Lower lobe of right lung (tissue), 2 donors: ENCODE measurements around the gene IBA57. TPM values are rescaled to one million over a fixed set of nuclear protein-coding genes. Genes with fewer than 3 reads are reported as not detected.

Experiments
- ATAC-seq, 2 donors: fragments of 200-7000 bp; cut with Tn5 transposase; one replicate each; pipeline ENCODE4 v1.9.1; 2020 to 2022; ENCODE audit warnings: mild to moderate bottlenecking in 2 of 2, moderate library complexity in 2 of 2
- DNase-seq: peaks from one replicate; pipeline ENCODE4 v3.0.0-alpha.2; 2020
- H3K27ac ChIP-seq: fragments of 200-600 bp; one replicate; pipeline ENCODE4 v1.8.0; 2022
- H3K27me3 ChIP-seq: fragments of 200-600 bp; one replicate; pipeline ENCODE4 v1.8.0; 2022; ENCODE audit warnings: low read depth
- H3K36me3 ChIP-seq: fragments of 200-600 bp; one replicate; pipeline ENCODE4 v1.8.0; 2022; ENCODE audit warnings: mild to moderate bottlenecking
- H3K4me1 ChIP-seq: fragments of 200-600 bp; one replicate; pipeline ENCODE4 v1.8.0; 2022
- H3K4me3 ChIP-seq: fragments of 200-600 bp; one replicate; pipeline ENCODE4 v1.8.0; 2022; ENCODE audit warnings: mild to moderate bottlenecking
- H3K9me3 ChIP-seq: fragments of 200-600 bp; one replicate; pipeline ENCODE4 v1.8.0; 2022
- intact Hi-C: fragments of 100-400 bp; cut with DNase I; formaldehyde crosslinking; loops from one replicate; pipeline ENCODE4 v1.11.0; 2022
- total RNA-seq: library from RNA; stranded (reverse); fragmentation: NEBNext Ultra II Directional; extraction: Animal tissue kit (Norgen Biotek cat#: 25700); gene quantifications from one replicate; pipeline ENCODE4 v1.2.1, GENCODE V29; 2021
- TF ChIP-seq, protein P1 (sequence below): fragments of 200-600 bp; IDR thresholded peaks from one replicate; pipeline ENCODE4 v1.8.0; 2022; ENCODE audit warnings: antibody characterized with exemption, mild to moderate bottlenecking
- donor health status: DM: no; HTN: yes; CAD: no; lungs with severe emphysema.

Gene IBA57
- total RNA-seq, 1 donor from 2014 or later = 10.7 TPM

- DNase-seq (no peak), ATAC-seq (no peak)
- H3K9me3 ChIP-seq = no peaks in the 10 kb centered on the region
- no peak overlapping the region for H3K4me3 ChIP-seq
- intact Hi-C loops = no loop called here
- peaks cover 47% of the 10 kb centered on the region for H3K4me1 ChIP-seq
- TF ChIP-seq, protein P1, sequence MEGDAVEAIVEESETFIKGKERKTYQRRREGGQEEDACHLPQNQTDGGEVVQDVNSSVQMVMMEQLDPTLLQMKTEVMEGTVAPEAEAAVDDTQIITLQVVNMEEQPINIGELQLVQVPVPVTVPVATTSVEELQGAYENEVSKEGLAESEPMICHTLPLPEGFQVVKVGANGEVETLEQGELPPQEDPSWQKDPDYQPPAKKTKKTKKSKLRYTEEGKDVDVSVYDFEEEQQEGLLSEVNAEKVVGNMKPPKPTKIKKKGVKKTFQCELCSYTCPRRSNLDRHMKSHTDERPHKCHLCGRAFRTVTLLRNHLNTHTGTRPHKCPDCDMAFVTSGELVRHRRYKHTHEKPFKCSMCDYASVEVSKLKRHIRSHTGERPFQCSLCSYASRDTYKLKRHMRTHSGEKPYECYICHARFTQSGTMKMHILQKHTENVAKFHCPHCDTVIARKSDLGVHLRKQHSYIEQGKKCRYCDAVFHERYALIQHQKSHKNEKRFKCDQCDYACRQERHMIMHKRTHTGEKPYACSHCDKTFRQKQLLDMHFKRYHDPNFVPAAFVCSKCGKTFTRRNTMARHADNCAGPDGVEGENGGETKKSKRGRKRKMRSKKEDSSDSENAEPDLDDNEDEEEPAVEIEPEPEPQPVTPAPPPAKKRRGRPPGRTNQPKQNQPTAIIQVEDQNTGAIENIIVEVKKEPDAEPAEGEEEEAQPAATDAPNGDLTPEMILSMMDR = peak; percentile 26
- H3K36me3 ChIP-seq = peaks cover 7% of the 10 kb centered on the region
- peak overlapping the region; percentile 75 for H3K27ac ChIP-seq
- H3K27me3 ChIP-seq = no peaks in the 10 kb centered on the region
These were observed 14.8 kb downstream of the IBA57 start for GRCh38 chr1:228180271-228180958.

DNA sequence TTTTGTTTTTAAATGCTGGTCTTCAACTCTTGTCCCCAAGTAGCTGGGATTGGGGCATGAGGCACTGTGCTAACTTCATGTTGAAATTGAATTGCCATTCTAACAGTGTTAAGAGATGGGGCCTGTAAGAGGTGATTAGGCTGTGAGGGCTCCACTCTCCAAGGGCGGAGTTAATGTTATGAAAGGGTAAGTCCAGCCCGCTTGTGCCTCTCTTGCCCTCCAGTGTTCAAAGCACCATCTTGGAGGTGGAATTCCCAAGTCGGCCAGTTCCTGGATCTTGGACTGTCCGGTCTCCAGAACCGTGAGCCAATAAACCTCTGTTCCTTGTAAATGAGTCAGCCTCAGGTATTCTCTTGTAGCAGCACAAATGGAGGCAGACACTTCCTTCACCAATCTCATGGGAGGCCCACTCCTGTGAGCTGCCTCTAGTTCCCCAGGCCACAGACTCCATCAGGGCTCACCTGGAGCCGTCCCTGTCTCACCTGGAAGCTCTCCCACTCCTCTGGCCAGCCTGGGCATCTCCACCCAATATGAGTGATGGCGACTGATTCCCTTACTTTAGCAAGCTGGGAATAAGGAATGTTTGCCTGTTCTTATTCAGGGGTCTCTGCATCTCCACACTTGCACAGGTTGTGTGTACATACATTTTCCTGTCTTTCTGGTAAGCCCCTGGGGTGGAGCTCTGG lies 15.5 kb downstream of the IBA57 start:
- intact Hi-C loops = no loop called here
- Histone ChIP-seq H3K27ac (peak overlapping the region; percentile 31), H3K27me3 (no peaks in the 10 kb centered on the region), H3K4me1 (peaks cover 41% of the 10 kb centered on the region), H3K9me3 (no peaks in the 10 kb centered on the region), H3K4me3 (no peak overlapping the region), H3K36me3 (peaks cover under 1% of the 10 kb centered on the region)
- TF ChIP-seq, protein P1 = no peak
- DNase-seq (no peak), ATAC-seq (no peak)

DNA sequence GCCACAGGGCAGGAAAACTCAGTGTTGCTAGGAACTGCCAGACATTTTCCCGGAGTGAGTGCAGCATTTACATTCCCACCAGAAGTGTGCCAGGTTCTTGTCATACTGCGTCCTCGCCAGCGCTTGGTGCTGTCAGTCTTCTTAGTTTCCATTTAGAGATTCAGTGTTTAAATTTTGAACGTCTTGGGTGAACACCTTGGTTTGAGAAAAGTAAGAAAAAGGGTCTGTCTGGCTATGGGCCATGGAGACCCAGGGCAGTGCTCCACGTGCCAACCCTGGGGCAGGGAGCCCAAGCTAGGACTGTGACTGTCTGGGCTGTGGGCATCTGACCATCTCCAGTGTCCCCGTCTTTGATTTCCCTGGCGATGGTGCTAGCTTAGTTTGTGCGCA lies 16.0 kb downstream of the IBA57 start:
- Histone ChIP-seq H3K36me3 (no peaks in the 10 kb centered on the region), H3K4me3 (no peak overlapping the region), H3K9me3 (no peaks in the 10 kb centered on the region), H3K27ac (peak overlapping the region; percentile 31), H3K27me3 (no peaks in the 10 kb centered on the region), H3K4me1 (peaks cover 37% of the 10 kb centered on the region)
- no peak for DNase-seq
- TF ChIP-seq, protein P1 = no peak
- intact Hi-C loops = no loop called here
- ATAC-seq = no peak

GRCh38 chr1:228182296-228183030 lies 16.9 kb downstream of the IBA57 start:
- Histone ChIP-seq H3K9me3 (no peaks in the 10 kb centered on the region), H3K27me3 (no peaks in the 10 kb centered on the region), H3K4me1 (peaks cover 29% of the 10 kb centered on the region), H3K36me3 (no peaks in the 10 kb centered on the region), H3K4me3 (no peak overlapping the region), H3K27ac (no peak overlapping the region)
- ATAC-seq = no peak
- no peak for DNase-seq
- intact Hi-C loops = no loop called here
- TF ChIP-seq, protein P1 = no peak

GRCh38 chr1:228184152-228184551 lies 18.5 kb downstream of the IBA57 start:
- Histone ChIP-seq H3K9me3 (no peaks in the 10 kb centered on the region), H3K4me1 (peaks cover 12% of the 10 kb centered on the region), H3K27ac (no peak overlapping the region), H3K27me3 (no peaks in the 10 kb centered on the region), H3K4me3 (no peak overlapping the region), H3K36me3 (no peaks in the 10 kb centered on the region)
- intact Hi-C loops = no loop called here
- ATAC-seq (no peak), DNase-seq (no peak)
- TF ChIP-seq, protein P1 = no peak
